AG04450 (cell line): Measurements from ENCODE around the gene SPR. TPM values are rescaled to one million over a fixed set of nuclear protein-coding genes. Genes with fewer than 3 reads are reported as not detected.

Experiments
- CTCF ChIA-PET: fragments of 300-600, 350-600 bp; formaldehyde crosslinking; extraction: SDS; loops from one replicate; lab custom pipeline; 2022; ENCODE audit warnings: antibody characterized with exemption, inconsistent platforms; lab: Charles Lee
- POLR2A ChIA-PET: fragments of 350-600 bp; formaldehyde crosslinking; extraction: SDS; loops from one replicate; lab custom pipeline; 2021; ENCODE audit warnings: antibody characterized with exemption, inconsistent platforms; lab: Yijun Ruan, JAX
- DNase-seq: peaks from one replicate; pipeline ENCODE4 v3.0.0-alpha.2; 2011; ENCODE audit warnings: low read depth, low spot score
- H3K27ac ChIP-seq: one replicate; pipeline ENCODE4 v1.5.1; 2012; ENCODE audit warnings: low read depth, low read length, control low read depth
- H3K27me3 ChIP-seq: one replicate; pipeline ENCODE4 v1.6.0; 2012; ENCODE audit warnings: low read length; ENCODE audit not compliant: control insufficient read depth, insufficient read depth
- H3K4me3 ChIP-seq: 2 replicates; pipeline ENCODE4 v1.5.1; 2011; ENCODE audit warnings: mild to moderate bottlenecking, low read depth, low read length, control low read depth
- H3K9me3 ChIP-seq: 2 replicates; pipeline ENCODE4 v1.5.1; 2012; ENCODE audit warnings: low read length; ENCODE audit not compliant: control insufficient read depth, insufficient read depth
- polyA plus RNA-seq: library from polyadenylated mRNA; depleted of rRNA; stranded (reverse); fragments of >200 nt; gene quantifications from 2 replicates; pipeline ENCODE4 v1.2.3, GENCODE V29; 2011
- TF ChIP-seq, protein P1 (sequence below): IDR thresholded peaks from 2 replicates; pipeline ENCODE4 v1.5.1; 2011; ENCODE audit warnings: low read depth, low read length, control low read depth, inconsistent platforms

The SPR gene
- polyA plus RNA-seq, 1 experiment: 17.5 TPM

- H3K9me3 ChIP-seq: no peaks in the 10 kb centered on the region
- peak overlapping the region; percentile 21 for H3K27ac ChIP-seq
- TF ChIP-seq, protein P1, sequence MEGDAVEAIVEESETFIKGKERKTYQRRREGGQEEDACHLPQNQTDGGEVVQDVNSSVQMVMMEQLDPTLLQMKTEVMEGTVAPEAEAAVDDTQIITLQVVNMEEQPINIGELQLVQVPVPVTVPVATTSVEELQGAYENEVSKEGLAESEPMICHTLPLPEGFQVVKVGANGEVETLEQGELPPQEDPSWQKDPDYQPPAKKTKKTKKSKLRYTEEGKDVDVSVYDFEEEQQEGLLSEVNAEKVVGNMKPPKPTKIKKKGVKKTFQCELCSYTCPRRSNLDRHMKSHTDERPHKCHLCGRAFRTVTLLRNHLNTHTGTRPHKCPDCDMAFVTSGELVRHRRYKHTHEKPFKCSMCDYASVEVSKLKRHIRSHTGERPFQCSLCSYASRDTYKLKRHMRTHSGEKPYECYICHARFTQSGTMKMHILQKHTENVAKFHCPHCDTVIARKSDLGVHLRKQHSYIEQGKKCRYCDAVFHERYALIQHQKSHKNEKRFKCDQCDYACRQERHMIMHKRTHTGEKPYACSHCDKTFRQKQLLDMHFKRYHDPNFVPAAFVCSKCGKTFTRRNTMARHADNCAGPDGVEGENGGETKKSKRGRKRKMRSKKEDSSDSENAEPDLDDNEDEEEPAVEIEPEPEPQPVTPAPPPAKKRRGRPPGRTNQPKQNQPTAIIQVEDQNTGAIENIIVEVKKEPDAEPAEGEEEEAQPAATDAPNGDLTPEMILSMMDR: no peak
- POLR2A ChIA-PET: no interaction called here
- peaks cover 34% of the 10 kb centered on the region for H3K27me3 ChIP-seq
- no peak overlapping the region for H3K4me3 ChIP-seq
- peak; percentile 18 for DNase-seq
- CTCF ChIA-PET: interaction anchor here (1.2 kb wide), 1 partner anchor 42 kb away, joined by 3 read pairs; no protein-coding TSS in a partner anchor
Measured at GRCh38 chr2:72932045-72932740, 45.0 kb downstream of the SPR start.

GRCh38 chr2:72932805-72933204 is 45.6 kb downstream of the SPR start:
- POLR2A ChIA-PET: no interaction called here

DNA sequence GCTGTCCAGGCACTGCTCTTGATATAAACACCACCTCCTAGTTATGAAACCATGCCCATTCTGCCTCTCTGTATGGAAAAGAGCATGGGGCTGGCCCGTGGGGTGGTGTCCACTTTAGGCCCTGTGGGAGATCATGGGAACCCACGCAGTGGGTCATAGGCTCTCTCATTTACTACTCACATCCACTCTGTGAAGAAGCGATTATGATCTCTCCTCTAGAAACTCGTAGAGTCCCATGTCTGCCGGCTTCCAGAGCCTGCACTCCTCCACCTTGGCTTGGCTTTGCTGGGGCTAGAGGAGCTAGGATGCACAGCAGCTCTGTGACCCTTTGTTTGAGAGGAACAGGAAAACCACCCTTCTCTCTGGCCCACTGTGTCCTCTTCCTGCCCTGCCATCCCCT is 46.0 kb downstream of the SPR start:
- H3K27me3 ChIP-seq: peaks cover 24% of the 10 kb centered on the region
- POLR2A ChIA-PET: no interaction called here

More at GRCh38 chr2:72932805-72933204, 45.6 kb downstream of the SPR start:
- H3K9me3 ChIP-seq: no peaks in the 10 kb centered on the region
- CTCF ChIA-PET: no interaction called here
- TF ChIP-seq, protein P1: no peak
- DNase-seq: no peak
- no peak overlapping the region for H3K27ac ChIP-seq
- H3K27me3 ChIP-seq: peaks cover 28% of the 10 kb centered on the region
- H3K4me3 ChIP-seq: no peak overlapping the region

GRCh38 chr2:72933646-72934151 is 46.5 kb downstream of the SPR start:
- Histone ChIP-seq H3K4me3 (no peak overlapping the region), H3K27me3 (peaks cover 19% of the 10 kb centered on the region), H3K9me3 (no peaks in the 10 kb centered on the region), H3K27ac (no peak overlapping the region)
- no peak for DNase-seq
- POLR2A ChIA-PET: no interaction called here
- TF ChIP-seq, protein P1: no peak
- CTCF ChIA-PET: no interaction called here

More for the DNA sequence above, 46.0 kb downstream of the SPR start:
- TF ChIP-seq, protein P1: no peak
- Histone ChIP-seq H3K27ac (no peak overlapping the region), H3K4me3 (no peak overlapping the region), H3K9me3 (no peaks in the 10 kb centered on the region)
- DNase-seq: no peak
- CTCF ChIA-PET: no interaction called here
